Activated CD4-positive, CD25-positive, alpha-beta regulatory T cell (primary cell): ENCODE results near the gene MPDU1.
"Not testable (repeated sequence)": the region's sequence is repeated elsewhere in the genome, so short reads cannot be mapped to it uniquely, and the experiment has no call there.

Source experiments
- DNase-seq, 4 experiments: peaks; one replicate each; lab custom pipeline; 2025; lab: John Stamatoyannopoulos, UW

The MPDU1 gene

GRCh38 chr17:7580604-7581575 is 2.8 kb upstream of the MPDU1 start:
- DNase-seq: no peak

DNA sequence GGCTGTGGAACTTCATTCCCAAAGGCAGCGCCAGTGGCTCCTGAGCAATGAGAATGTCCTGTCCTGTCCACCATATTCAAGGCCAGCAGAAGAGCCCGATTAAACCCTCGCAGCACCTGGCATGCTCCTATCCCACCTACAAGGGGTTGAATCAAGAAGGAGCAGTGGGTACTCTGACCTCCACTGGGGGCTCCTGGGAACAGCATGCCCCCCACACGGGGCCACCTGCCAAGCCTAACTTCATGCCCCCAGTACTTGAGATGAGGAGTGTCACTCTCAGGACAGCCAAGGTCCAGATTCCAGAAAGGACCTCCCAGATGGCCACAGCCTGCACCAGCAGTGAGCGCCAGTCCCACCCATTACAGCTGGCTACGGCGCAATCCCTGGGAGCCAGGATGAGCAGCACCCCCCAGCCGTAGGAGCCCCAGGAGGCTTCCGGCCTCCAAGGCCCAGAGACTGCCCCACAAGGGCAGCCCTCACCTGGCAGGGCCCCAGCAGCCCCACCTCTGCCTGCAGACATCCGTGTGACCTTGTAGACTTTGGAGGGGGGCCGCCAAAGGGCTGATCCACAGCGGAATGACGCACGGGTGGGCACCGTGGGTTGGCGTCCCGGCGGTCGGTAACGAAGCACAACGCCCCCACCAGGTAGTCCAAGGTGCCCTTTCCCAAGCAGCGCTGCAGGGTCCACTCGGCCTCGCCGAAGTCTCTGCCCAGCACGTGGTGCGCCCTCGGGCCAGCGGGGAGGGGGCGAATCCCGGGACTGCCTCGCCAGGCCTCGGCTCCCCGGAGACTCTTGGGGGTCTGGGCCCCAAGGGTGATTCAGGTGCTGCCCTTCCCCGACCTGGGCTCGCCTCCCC is 1.0 kb upstream of the MPDU1 start:
- no peak for DNase-seq

GRCh38 chr17:7586673-7587419 is 3.2 kb downstream of the MPDU1 start:
- no peak for DNase-seq

DNA sequence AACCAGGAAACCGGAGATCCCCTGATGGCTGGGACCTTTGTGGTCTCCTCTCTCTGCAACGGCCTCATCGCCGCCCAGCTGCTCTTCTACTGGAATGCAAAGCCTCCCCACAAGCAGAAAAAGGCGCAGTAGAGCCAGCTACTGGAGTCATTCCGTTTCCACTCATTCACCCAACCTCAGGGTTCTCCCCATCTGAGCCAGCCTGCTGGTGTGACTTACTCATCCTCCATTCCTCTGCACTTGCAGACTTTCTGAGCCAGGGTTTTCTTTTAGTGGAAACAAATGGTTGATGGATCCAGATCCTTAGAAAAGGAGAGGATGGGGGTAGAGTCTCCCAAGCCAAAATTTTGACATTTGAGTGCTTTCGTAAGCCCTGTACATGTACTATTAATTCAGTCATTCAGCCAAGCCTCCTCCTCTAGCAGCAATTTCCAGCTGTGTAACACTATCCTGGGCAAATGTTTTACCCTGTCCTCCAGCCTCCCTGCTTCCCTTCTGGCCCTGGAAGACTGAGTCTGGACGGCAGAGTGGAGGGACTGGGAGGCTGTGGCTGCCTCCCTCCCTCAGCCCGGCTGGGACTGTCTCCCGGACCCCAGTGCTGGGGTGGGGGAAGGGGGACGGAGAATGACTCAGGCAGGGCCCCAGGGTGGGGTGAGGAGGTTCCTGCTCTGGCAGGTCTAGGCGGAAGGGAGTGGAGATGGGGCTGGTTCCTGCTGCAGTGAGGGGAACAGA is 3.9 kb downstream of the MPDU1 start:
- DNase-seq: no peak

GRCh38 chr17:7588553-7589203 is 5.0 kb downstream of the MPDU1 start:
- no peak for DNase-seq

DNA sequence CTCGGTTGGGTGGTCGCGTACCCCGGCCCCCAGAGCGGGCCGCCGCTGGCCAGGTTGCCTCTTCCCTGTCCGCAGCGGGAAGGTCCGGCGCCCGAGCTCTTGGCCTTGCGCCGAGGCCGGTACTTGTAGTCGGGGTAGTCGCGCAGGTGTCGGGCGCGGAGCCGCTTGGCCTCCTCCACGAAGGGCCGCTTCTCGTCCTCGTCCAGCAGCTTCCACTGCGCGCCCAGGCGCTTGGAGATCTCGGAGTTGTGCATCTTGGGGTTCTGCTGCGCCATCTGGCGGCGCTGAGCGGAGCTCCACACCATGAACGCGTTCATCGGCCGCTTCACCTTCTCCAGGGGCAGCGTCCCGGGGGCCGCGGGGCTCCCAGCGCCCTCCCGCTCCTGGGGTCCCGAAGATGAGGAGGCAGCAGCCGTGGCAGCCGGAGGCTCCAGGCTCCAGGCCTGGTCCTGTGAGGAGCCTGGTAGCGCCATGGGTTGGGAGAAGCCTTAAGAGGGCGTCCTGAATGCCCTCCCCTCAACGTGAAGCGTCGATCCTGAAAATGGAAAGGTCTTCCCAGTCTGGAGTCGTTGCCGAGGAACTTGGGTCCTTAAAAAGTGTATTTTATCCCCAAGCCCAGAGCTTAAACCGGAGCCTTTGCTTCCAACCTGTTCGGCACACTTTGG is 5.7 kb downstream of the MPDU1 start:
- DNase-seq: peak in 3 of 4 experiments; percentile 32 to 41 (median 37)

GRCh38 chr17:7589891-7590691 is 6.4 kb downstream of the MPDU1 start, which contains the start of gene SOX15:
Gene SOX15, minus strand, starts transcription at chr17:7590094. Its CDS starts 418 bp downstream, at chr17:7589676.
- no peak for DNase-seq

- no peak for DNase-seq
Observed at GRCh38 chr17:7590743-7591142, 7.1 kb downstream of the MPDU1 start.

- no peak for DNase-seq
Observed at GRCh38 chr17:7591596-7591995, 7.9 kb downstream of the MPDU1 start.

- no peak for DNase-seq
Observed at GRCh38 chr17:7592422-7593021, 8.9 kb downstream of the MPDU1 start.

DNA sequence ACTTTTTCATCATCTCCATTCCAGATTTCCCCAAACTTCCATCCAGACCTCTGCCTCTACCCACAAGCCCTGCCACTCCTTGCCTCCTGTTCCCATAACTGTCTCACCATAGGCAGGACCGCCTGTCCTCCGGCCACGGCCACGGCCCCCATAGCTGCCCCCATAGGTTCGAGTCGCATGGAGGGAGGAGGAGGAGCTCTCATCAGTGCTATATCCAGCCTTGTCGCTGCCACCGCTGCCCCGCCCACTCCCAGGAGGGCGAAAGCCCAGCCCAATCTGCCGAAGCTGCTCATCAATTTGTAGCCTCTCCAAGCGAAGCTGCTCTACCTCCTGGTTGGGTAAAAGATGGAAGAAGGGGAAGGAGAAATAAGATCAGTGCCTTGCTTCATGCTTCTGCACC is 9.6 kb downstream of the MPDU1 start:
- no peak for DNase-seq

DNA sequence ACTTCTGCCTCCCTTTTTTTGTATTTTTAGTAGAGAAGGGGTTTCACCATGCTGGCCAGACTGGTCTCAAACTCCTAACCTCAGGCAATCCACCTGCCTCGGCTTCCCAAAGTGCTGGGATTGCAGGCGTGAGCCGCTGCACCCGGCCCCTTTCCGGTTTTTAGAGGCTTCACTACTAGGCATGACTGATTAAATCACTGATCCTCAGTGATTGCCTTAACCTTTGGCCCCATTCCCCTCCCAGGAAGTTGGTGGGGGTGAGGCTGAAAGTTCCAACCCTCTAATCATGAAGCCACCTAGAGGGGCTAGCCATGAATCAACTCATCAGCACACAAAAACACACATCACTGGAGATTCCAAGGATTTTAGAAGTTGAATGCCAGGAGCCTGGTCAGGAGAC is 13.9 kb downstream of the MPDU1 start:
- not testable (repeated sequence) for DNase-seq

DNA sequence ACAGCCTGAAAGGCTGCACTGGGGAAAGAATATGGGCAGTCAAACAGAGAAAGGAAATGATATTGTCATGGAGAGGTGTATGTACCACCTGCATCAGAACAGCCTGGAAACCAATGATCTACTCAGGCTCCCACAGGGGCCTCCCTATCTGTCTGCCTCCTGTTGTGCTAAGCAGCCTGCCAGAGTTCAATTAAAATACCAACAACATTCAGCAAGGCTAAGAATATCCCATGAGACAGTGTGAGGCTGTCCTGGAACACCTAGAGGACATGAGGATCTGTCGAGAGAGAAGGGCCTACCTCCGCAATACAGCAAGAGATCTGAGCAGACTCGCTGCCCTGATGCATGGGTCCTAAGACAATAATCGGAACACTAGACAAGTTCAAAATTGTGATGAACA is 22.6 kb downstream of the MPDU1 start:
- DNase-seq: no peak

DNA sequence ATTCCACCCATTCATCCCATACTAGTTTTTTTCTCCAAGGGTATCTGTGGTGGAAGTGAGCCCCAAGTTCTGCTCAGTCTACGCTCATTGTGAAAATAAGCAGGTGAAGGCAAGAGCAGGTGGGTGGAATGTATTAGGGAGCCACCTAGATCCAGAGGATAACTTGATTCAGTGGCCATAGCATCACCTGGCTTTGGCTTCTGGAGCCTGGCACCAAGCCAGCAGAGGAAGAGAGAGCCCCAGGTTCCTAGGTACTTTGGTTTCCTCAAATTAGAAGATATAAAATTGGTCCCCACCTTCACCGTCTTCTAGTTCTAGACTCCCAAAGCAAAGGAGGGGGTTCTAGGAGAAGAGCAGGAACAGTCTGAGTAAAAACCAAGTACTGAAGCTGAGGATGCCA is 27.0 kb downstream of the MPDU1 start:
- no peak for DNase-seq

DNA sequence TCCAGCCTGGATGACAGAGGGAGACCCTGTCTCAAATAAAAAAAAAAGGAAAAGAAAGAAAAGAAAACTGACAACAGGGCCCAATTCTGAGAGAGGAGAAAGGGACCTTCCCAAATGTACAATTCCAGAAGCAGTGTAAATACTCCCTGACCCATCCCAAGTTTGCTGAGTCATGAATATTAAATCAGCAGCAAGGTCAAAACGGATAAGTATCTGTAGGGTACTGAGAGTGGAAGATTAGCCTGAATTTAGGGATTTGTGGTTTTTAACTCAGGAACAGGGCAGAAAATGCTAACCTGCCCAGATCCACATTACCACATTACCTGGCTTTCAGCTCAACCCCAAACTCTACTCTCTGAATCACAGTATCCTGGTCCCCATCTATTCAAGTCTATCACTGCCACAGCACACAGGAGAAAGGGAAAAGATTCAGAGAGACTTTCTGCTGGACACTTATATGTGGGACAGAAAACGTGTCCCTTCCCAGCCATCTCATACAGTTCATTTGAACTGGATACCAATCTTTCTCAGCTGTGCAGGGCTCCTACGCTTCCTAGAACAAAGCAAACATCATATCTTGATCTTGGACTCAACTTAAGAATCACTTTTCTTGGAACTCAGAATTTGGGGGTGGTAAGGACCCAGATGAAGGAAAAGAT is 28.1 kb downstream of the MPDU1 start:
- DNase-seq: no peak

- no peak for DNase-seq
Observed at GRCh38 chr17:7612294-7612640, 28.6 kb downstream of the MPDU1 start.

GRCh38 chr17:7613769-7614424 is 30.2 kb downstream of the MPDU1 start:
- DNase-seq: no peak
